Suppressor macrophage treated with lipopolysaccharide for 1 hour (primary cell): ENCODE results near the gene TXNDC16.
A peak's percentile ranks its signal among the peaks of the same experiment; 100 is the strongest.
"Not testable (repeated sequence)": the region's sequence is repeated elsewhere in the genome, so short reads cannot be mapped to it uniquely, and the experiment has no call there.

Experiments used
- DNase-seq, 3 donors: peaks; one replicate each; pipeline ENCODE4 v3.0.0-alpha.2; 2020 to 2022

The TXNDC16 gene

DNA sequence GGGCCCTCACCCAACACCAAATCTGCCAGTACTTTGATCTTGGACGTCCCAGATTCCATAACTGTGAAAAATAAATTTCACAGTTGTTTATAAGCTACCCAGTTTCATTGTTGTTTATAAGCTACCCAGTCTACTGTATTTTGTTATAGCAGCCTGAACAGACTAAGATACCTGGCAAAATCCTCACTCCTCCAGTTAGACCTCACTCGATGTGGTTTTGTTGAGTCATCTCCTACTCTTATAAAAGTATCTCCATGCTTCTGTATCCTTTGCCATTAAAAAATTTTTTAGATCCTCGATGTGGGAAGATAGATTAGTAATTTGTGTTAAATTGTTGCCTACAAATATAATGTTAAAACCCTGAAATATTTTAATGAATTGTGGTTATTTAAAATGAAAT lies 16.0 kb downstream of the TXNDC16 start:
- no peak for DNase-seq

DNA sequence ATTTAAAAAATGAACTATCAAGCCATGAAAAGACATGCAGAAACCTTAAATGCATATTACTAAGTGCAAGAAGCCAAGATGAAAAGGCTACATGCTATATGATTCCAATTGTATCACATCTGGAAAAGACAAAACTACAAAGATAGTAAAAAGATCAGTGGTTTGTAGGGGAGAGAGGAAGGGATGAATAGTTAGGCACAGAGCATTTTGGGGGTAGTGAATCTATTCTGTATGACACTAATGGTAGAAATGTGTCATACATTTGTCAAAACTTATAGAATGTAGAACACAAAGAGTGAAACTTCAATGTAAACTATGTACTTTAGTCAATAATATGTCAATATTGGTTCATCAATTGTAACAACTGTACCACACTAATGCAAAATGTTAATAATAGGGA lies 20.8 kb downstream of the TXNDC16 start:
- DNase-seq = no peak

DNA sequence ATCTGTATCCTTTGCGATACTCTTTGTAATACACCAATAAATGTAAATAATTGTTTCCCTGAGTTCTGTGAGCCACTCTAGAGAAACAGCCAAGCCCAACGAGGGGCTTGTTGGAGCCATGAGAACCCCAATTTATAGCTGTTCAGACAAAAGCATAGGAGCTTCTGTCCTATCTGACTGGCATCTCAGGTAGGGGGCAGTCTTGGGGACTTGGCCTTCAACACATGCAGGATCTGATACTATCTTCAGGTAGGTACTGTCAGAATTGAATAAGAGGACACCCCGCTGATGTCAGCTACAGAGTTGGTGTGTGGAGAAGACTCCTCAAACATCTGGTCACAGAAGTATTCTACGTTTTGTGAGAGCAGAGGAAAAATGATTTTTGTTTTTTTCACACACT lies 25.3 kb downstream of the TXNDC16 start:
- DNase-seq = no peak

DNA sequence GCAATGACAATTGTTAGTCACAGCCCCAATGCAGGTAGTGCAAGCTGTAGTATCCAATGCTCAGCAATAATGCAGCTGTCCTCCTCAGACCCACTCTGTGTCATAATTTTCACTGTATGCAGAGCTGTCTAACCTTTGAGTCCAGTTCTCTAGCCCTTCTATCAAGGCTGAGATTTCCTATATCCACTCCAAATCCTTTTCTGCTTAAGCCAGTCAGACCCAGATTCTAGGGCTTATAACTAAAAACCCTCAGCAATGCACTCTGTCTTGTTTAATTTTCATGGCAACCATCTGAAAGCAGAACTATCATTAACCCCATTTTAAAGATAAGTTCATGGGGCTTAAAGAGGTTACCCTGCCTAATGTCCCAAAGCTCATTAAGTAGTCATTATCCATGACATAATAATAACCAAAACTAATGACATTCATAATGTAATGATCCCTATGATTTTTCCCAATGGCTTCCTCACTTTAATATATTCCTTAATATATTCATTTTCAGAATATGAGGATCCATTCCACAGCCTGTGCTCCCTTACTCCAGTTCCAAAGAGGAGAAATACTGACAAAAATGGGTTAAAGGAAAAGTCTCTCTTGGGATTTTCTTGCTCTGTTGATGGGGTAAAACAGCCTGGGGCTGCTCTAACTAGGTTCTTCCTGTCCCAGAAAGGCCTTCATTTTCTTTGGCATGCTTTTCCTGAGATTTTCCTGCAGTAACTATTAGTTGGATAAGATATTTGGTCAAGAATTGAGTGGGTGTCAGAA lies 29.5 kb downstream of the TXNDC16 start:
- no peak for DNase-seq

- no peak for DNase-seq
These were observed 30.3 kb downstream of the TXNDC16 start for GRCh38 chr14:52522033-52522432.

- DNase-seq = no peak
These were observed 38.1 kb downstream of the TXNDC16 start for GRCh38 chr14:52514046-52514811.

- DNase-seq = peak in 1 of 3 donors; percentile 3
These were observed 39.1 kb downstream of the TXNDC16 start for GRCh38 chr14:52513249-52513648.

DNA sequence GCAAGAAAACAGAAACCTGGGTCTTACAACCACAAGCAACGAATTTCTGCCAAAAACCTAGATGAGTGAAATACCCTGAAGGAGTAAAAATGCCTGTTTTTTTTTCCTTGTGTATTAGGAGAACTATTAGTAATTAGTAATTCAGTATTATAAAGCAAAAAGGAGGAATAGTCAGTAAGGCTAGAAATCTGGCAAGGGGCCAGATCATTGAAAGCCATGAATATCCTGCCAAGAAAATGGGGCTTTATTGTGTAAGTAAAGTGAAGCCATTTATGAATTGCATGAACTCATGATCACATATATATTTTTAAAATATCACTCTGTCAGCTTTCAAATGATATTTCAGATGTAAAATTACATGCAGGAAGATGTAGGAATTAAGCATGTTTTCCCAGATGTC lies 57.9 kb downstream of the TXNDC16 start:
- DNase-seq = no peak

- DNase-seq = no peak
These were observed 66.8 kb downstream of the TXNDC16 start for GRCh38 chr14:52485350-52485960.

DNA sequence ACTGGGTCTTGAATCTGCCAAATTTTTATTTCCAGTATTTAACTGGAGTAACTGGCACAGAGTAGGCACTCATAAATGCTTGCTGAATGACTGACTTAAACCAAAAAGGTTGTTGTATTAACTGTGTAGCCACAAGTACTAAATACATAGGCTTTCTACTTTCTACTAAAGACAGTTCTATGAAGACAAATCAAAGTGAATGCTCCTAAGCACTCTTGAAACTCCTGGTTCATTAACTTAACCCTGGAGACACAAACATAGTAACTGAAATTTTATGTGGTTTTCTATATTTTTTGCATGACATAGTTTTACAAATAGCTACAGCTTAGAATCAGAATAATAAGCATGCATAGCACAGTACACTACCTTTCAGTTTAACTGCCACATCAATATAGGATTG lies 70.4 kb downstream of the TXNDC16 start:
- DNase-seq = no peak

DNA sequence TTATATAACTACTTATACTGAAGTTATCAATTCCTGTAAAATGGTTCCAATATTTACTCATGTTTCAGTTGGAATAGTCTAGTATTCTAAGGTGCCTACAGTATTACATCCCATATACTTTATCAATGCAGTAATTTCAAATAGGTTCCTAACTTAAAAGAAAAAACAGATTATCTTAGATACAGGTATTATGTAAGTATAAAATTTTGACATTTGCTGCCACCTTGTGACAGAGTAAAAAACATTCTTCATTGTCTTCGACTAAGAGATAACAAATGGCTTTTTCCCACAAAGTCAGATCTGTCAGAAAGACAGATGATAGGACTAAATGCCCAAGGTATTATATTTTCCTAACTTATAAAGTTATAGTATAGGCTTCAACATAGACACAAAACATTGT lies 78.7 kb downstream of the TXNDC16 start:
- DNase-seq = peak; percentile 20 to 77 (median 76)

DNA sequence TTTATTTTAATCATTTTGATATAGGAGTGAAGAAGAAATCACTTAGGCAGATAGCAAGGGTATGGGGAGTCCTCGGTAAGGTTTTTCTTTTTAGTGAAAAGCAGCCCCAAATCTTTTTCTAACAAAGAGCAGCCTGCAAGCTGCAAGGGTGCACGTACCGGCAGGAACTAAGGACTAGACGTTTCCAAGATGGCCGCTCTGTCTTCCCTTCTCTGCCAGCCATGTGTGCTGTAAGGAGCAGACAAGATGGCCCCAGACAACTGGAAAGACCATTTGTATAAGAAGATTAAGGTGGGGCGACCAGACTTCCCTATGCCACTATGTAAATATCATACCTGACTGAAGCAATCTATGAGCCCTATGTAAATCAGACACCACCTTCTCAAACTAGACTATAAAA lies 79.6 kb downstream of the TXNDC16 start:
- DNase-seq = no peak

GRCh38 chr14:52472251-52472650 lies 80.1 kb downstream of the TXNDC16 start:
- not testable (repeated sequence) for DNase-seq

DNA sequence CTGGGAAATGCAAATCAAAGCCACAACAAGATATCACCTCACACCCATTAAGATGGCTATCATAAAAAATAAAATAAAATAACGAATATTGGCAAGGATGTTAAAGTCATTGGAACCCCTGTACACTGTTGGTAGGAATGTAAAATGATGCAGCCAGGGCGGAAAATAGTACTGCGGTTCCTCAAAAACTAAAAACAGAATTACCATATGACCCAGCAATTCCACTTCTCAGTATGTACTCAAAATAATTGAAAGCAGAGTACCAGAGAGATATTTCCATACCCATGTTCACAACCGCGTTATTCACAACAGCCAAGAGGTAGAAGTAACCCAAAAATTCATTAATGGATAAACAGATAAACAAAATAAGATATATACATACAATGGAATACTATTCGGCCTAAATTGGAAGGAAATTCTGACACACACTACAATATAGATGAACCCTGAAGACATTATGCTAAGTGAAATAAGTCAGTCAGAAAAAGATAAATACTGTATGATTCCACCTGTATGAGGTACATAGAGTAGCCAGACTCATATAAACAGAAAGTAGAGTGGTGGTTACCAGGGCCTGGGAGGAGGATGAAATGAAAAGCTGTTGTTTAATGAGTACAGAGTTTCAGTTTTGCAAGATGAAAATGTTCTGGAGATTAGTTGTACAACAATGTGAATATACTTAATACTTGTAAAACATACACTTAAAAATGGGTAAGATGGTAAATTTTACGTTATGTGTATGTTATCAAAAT lies 84.6 kb downstream of the TXNDC16 start:
- no peak for DNase-seq

GRCh38 chr14:52464175-52464574 lies 88.1 kb downstream of the TXNDC16 start:
- DNase-seq = no peak

GRCh38 chr14:52463375-52463774 lies 88.9 kb downstream of the TXNDC16 start:
- DNase-seq = no peak

GRCh38 chr14:52461721-52462120 lies 90.6 kb downstream of the TXNDC16 start:
- DNase-seq = no peak

GRCh38 chr14:52458721-52459085 lies 93.6 kb downstream of the TXNDC16 start:
- DNase-seq = no peak

GRCh38 chr14:52457411-52457810 lies 94.9 kb downstream of the TXNDC16 start:
- no peak for DNase-seq

DNA sequence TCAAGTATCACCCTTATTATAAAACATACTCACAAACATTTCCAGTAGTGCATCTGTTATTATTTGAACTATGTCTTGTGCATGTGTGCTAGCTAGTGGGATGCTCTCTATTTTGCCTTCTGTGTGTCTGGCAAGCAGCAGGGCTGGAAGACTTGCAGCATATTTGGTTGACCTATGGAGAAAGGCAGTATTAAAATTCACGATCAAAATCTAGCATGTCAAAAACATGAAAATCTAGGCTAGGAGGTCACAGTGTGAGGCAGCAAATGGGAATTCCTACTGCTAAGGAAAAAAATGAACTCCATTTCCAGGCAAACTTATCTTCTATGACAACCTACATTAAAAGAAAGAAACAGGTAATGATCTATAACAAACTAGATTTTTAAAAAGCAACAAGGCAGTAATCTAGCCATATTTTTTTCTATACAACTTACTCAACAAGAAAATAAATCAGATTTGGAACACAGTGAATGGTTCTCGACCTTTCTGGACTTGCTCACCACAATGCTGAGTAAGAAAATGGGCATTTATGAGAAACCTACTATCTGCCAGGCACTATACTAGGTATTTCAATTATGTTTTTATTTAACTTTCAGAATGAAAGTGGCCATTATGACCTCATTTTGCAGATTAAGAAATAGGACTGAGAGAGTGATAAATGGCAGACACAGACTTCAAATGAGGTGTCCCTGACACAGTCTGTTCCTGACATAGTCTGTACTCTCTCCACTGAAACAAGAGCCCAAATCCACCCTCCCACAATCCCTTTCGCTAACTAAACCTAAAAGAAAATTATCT lies 96.8 kb downstream of the TXNDC16 start:
- no peak for DNase-seq

GRCh38 chr14:52447236-52447635 lies 105.1 kb downstream of the TXNDC16 start:
- DNase-seq = no peak

GRCh38 chr14:52446355-52446754 lies 106.0 kb downstream of the TXNDC16 start:
- no peak for DNase-seq
